ENCODE data around the gene MGARP.

Gene MGARP

GRCh38 chr4:139229534-139230039, 50.4 kb downstream of the MGARP start:
- peak; percentile 61 for DNase-seq (ENCODE audit: low read depth)
- H3K4me3 ChIP-seq (ENCODE audit: low read depth, low read length) = no peak overlapping the region
- TF ChIP-seq CTCF (IDR thresholded peaks at IDR 0.05; ENCODE audit: insufficient read depth, low read depth, low read length, missing control alignments) = peak; percentile 57

GRCh38 chr4:139227729-139228404, 52.2 kb downstream of the MGARP start:
- peak; percentile 4 for TF ChIP-seq CTCF (IDR thresholded peaks at IDR 0.05; ENCODE audit: insufficient read depth, low read depth, low read length, missing control alignments)
- H3K4me3 ChIP-seq (ENCODE audit: low read depth, low read length) = no peak overlapping the region
- DNase-seq (ENCODE audit: low read depth) = peak; percentile 16

GRCh38 chr4:139223682-139224317, 56.2 kb downstream of the MGARP start:
- peak; percentile 56 for DNase-seq (ENCODE audit: low read depth)
- TF ChIP-seq CTCF (IDR thresholded peaks at IDR 0.05; ENCODE audit: insufficient read depth, low read depth, low read length, missing control alignments) = no peak
- no peak overlapping the region for H3K4me3 ChIP-seq (ENCODE audit: low read depth, low read length)

DNA sequence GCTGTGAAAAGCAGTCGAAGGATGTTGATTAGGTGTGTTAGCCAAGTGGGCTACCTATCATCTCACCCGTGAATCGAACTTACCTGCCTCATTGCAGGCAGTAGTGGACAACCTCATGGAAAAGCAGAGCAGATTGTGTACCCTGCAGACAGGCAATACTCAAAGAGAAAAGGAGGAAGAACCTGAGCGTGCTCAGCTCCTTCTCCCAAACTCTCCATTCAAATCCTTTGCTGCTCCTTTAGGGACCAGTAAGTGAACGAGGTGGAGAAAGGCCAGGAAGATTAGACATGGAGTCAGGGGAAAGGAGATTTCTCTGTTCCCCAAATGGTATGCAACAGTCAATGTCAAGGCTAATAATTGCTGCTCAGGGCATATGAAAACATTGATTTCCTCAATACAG, 57.8 kb downstream of the MGARP start:
- no peak for TF ChIP-seq CTCF (IDR thresholded peaks at IDR 0.05; ENCODE audit: insufficient read depth, low read depth, low read length, missing control alignments)
- DNase-seq (ENCODE audit: low read depth) = no peak
- H3K4me3 ChIP-seq (ENCODE audit: low read depth, low read length) = no peak overlapping the region

GRCh38 chr4:139221687-139222086, 58.3 kb downstream of the MGARP start:
- no peak for TF ChIP-seq CTCF (IDR thresholded peaks at IDR 0.05; ENCODE audit: insufficient read depth, low read depth, low read length, missing control alignments)
- no peak for DNase-seq (ENCODE audit: low read depth)
- no peak overlapping the region for H3K4me3 ChIP-seq (ENCODE audit: low read depth, low read length)

- no peak for TF ChIP-seq CTCF (IDR thresholded peaks at IDR 0.05; ENCODE audit: insufficient read depth, low read depth, low read length, missing control alignments)
- no peak for DNase-seq (ENCODE audit: low read depth)
- H3K4me3 ChIP-seq (ENCODE audit: low read depth, low read length) = no peak overlapping the region
These were observed 60.5 kb downstream of the MGARP start for GRCh38 chr4:139219450-139220055.
